Endothelial cell of umbilical vein (primary cell): ENCODE data around the gene SCN3B.

Experiments
- EZH2 ChIP-seq: IDR thresholded peaks from 2 replicates; pipeline ENCODE4 v1.6.1; 2012; ENCODE audit warnings: borderline replicate concordance, low read depth, mild to moderate bottlenecking, moderate library complexity, low read length, inconsistent platforms; ENCODE audit not compliant: severe bottlenecking
- GATA2 ChIP-seq: IDR thresholded peaks from 2 replicates; pipeline ENCODE4 v1.7.0; 2011; ENCODE audit warnings: low read depth, mild to moderate bottlenecking, moderate library complexity, mixed read lengths, low read length; ENCODE audit not compliant: insufficient read length, insufficient read depth
- MAX ChIP-seq: IDR thresholded peaks from 2 replicates; pipeline ENCODE4 v1.6.1; 2011; ENCODE audit not compliant: insufficient read depth, insufficient read length
- POLR2AphosphoS5 ChIP-seq: IDR thresholded peaks from 2 replicates; pipeline ENCODE4 v1.6.1; 2012; ENCODE audit warnings: low read depth, mild to moderate bottlenecking, control low read depth, low read length, moderate library complexity; ENCODE audit not compliant: insufficient read depth

GRCh38 chr11:123584186-123584585 is 70.2 kb downstream of the SCN3B start:
- no peak for TF ChIP-seq GATA2
- TF ChIP-seq EZH2 = no peak
- no peak for TF ChIP-seq MAX
- no peak for TF ChIP-seq POLR2AphosphoS5
